GM21786 (cell line): ENCODE results near the gene DAZAP1.

ENCODE experiments used
- ATAC-seq: cut with Tn5 transposase; IDR thresholded peaks from one replicate; pipeline ENCODE4 v1.9.1; 2021; ENCODE audit not compliant: unreplicated experiment

Gene DAZAP1

GRCh38 chr19:1377176-1377964 is 30.0 kb upstream of the DAZAP1 start:
- no peak for ATAC-seq

GRCh38 chr19:1377965-1378785 is 29.2 kb upstream of the DAZAP1 start:
- ATAC-seq, result no peak

- ATAC-seq, result no peak
Observed at GRCh38 chr19:1379126-1379905, 28.1 kb upstream of the DAZAP1 start.

- no peak for ATAC-seq
Observed at GRCh38 chr19:1379961-1380489, 27.4 kb upstream of the DAZAP1 start.

- no peak for ATAC-seq
Observed at GRCh38 chr19:1382250-1382649, 25.1 kb upstream of the DAZAP1 start.

GRCh38 chr19:1383017-1383311 is 24.4 kb upstream of the DAZAP1 start:
- no peak for ATAC-seq

GRCh38 chr19:1383312-1384084 is 23.9 kb upstream of the DAZAP1 start, which contains the start of gene NDUFS7:
NDUFS7 (plus strand) TSS chr19:1383907; CDS start chr19:1383927, 20 bp downstream.
- peak; percentile 71 for ATAC-seq

- no peak for ATAC-seq
Observed at GRCh38 chr19:1384085-1384462, 23.3 kb upstream of the DAZAP1 start.

- no peak for ATAC-seq
Observed at GRCh38 chr19:1384478-1385110, 22.8 kb upstream of the DAZAP1 start.

GRCh38 chr19:1385816-1386215 is 21.6 kb upstream of the DAZAP1 start:
- ATAC-seq, result no peak

- ATAC-seq, result no peak
Observed at GRCh38 chr19:1386945-1387683, 20.3 kb upstream of the DAZAP1 start.

GRCh38 chr19:1387684-1388636 is 19.4 kb upstream of the DAZAP1 start:
- no peak for ATAC-seq

GRCh38 chr19:1388637-1389026 is 18.8 kb upstream of the DAZAP1 start:
- no peak for ATAC-seq

GRCh38 chr19:1389033-1389940 is 18.1 kb upstream of the DAZAP1 start:
- no peak for ATAC-seq

GRCh38 chr19:1390890-1391423 is 16.4 kb upstream of the DAZAP1 start:
- ATAC-seq, result no peak

- ATAC-seq, result no peak
Observed at GRCh38 chr19:1392407-1392806, 15.0 kb upstream of the DAZAP1 start.

- no peak for ATAC-seq
Observed at GRCh38 chr19:1392939-1393530, 14.4 kb upstream of the DAZAP1 start.
